ENCODE measurements around the gene EIF5B. TPM values are rescaled to one million over a fixed set of nuclear protein-coding genes. Genes with fewer than 3 reads are reported as not detected.

The EIF5B gene
- total RNA-seq, 1 donor: 10.2 TPM

GRCh38 chr2:99404797-99405669, 67.8 kb downstream of the EIF5B start:
- no peak for DNase-seq (ENCODE audit: low read depth in 2 of 3, low spot score in 2 of 3)

- DNase-seq (ENCODE audit: low read depth in 2 of 3, low spot score in 2 of 3): no peak
These were observed 68.9 kb downstream of the EIF5B start for GRCh38 chr2:99406137-99406536.

- DNase-seq (ENCODE audit: low read depth in 2 of 3, low spot score in 2 of 3): no peak
These were observed 73.1 kb downstream of the EIF5B start for GRCh38 chr2:99410276-99410675.

GRCh38 chr2:99414566-99414965, 77.4 kb downstream of the EIF5B start:
- no peak for DNase-seq (ENCODE audit: low read depth in 2 of 3, low spot score in 2 of 3)

- DNase-seq (ENCODE audit: low read depth in 2 of 3, low spot score in 2 of 3): no peak
These were observed 80.2 kb downstream of the EIF5B start for GRCh38 chr2:99417396-99417795.

- no peak for DNase-seq (ENCODE audit: low read depth in 2 of 3, low spot score in 2 of 3)
These were observed 82.8 kb downstream of the EIF5B start for GRCh38 chr2:99420031-99420430.

- no peak for DNase-seq (ENCODE audit: low read depth in 2 of 3, low spot score in 2 of 3)
These were observed 83.6 kb downstream of the EIF5B start for GRCh38 chr2:99420751-99421299.

GRCh38 chr2:99421469-99421868, 84.3 kb downstream of the EIF5B start:
- DNase-seq (ENCODE audit: low read depth in 2 of 3, low spot score in 2 of 3): no peak

- DNase-seq (ENCODE audit: low read depth in 2 of 3, low spot score in 2 of 3): no peak
These were observed 85.4 kb downstream of the EIF5B start for GRCh38 chr2:99422599-99422998.

GRCh38 chr2:99424371-99424770, 87.2 kb downstream of the EIF5B start:
- no peak for DNase-seq (ENCODE audit: low read depth in 2 of 3, low spot score in 2 of 3)

- DNase-seq (ENCODE audit: low read depth in 2 of 3, low spot score in 2 of 3): no peak
These were observed 87.8 kb downstream of the EIF5B start for GRCh38 chr2:99425022-99425421.

GRCh38 chr2:99430614-99431291, 93.6 kb downstream of the EIF5B start:
- no peak for DNase-seq (ENCODE audit: low read depth in 2 of 3, low spot score in 2 of 3)

GRCh38 chr2:99431587-99432275, 94.5 kb downstream of the EIF5B start:
- no peak for DNase-seq (ENCODE audit: low read depth in 2 of 3, low spot score in 2 of 3)

GRCh38 chr2:99433340-99433739, 96.2 kb downstream of the EIF5B start:
- no peak for DNase-seq (ENCODE audit: low read depth in 2 of 3, low spot score in 2 of 3)

- no peak for DNase-seq (ENCODE audit: low read depth in 2 of 3, low spot score in 2 of 3)
These were observed 99.7 kb downstream of the EIF5B start for GRCh38 chr2:99436874-99437273.

GRCh38 chr2:99439971-99440505, 102.8 kb downstream of the EIF5B start:
- no peak for DNase-seq (ENCODE audit: low read depth in 2 of 3, low spot score in 2 of 3)

- peak in 2 of 3 donors; percentile 19 to 49 for DNase-seq (ENCODE audit: low read depth in 2 of 3, low spot score in 2 of 3)
These were observed 105.6 kb downstream of the EIF5B start for GRCh38 chr2:99442837-99443236.

GRCh38 chr2:99444222-99444621, 107.0 kb downstream of the EIF5B start:
- DNase-seq (ENCODE audit: low read depth in 2 of 3, low spot score in 2 of 3): no peak

- no peak for DNase-seq (ENCODE audit: low read depth in 2 of 3, low spot score in 2 of 3)
These were observed 107.9 kb downstream of the EIF5B start for GRCh38 chr2:99445065-99445464.

GRCh38 chr2:99448556-99448955, 111.4 kb downstream of the EIF5B start:
- DNase-seq (ENCODE audit: low read depth in 2 of 3, low spot score in 2 of 3): no peak

GRCh38 chr2:99450199-99450598, 113.0 kb downstream of the EIF5B start:
- DNase-seq (ENCODE audit: low read depth in 2 of 3, low spot score in 2 of 3): no peak
